DMS 273 (cell line): ENCODE measurements around the gene EEA1.

Experiments
- DNase-seq: peaks from one replicate; lab custom pipeline; 2025; ENCODE audit not compliant: unreplicated experiment; lab: John Stamatoyannopoulos, UW

EEA1 gene

DNA sequence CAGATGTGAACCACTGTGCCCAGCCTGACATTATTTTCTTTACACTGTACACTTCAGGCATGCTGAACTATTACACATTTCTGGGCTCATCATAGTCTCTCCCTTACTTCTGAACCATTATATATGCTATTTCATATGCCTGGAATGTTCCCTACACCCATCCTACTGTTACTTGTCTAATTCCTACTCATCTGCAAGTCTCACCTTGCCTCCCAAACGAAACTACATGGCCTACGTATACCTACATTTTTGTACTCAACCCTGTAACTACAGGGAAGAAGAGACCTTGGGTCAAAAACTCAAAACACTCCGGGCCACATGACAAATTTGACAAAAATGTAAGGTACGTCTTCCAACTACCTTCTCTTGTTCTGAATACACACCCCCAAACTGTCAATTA is 9.5 kb upstream of the EEA1 start:
- DNase-seq: no peak

DNA sequence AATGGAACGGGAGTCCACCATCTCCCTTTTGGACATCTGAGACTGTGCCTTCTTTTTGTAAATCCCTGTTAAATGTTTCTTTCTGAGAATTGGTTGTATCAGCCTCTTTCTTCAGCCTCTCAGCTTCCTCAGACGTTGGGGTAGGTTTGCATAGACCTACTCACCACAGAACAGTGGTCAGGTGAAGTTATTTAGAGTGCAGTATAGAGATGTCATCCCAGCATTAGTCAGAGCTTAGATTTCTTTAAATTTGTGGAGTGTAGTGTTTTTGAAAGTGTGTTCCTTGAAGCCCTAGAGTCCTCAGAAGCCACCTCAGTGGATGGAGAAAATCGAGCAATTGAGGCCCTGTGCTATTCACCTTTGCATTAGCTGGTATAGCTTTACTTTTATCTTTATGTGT is 8.9 kb upstream of the EEA1 start:
- DNase-seq: no peak

- DNase-seq: no peak
Measured at GRCh38 chr12:92933606-92934005, 4.5 kb upstream of the EEA1 start.

GRCh38 chr12:92930421-92930820 is 1.3 kb upstream of the EEA1 start:
- no peak for DNase-seq

DNA sequence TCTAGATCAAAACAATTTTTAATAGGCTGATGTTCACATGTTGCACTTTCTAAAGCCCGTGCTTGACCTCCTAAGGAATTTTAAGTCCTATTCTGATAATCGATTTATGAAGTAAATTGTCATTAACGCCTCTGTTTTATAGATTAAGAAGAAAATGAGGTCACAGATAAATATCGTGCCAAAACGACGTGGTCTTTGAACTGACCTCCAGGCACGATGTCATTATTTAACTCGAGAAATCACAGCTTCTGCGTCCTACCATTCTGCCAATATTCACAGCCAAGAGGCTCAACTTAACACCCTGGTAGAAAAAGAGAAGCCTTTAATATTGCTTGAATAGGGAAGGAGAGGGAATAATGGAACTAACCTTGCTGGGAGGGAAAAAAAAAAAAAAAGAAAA is 888 bp upstream of the EEA1 start:
- peak; percentile 17 for DNase-seq

GRCh38 chr12:92928421-92928961 is 604 bp downstream of the EEA1 start:
- DNase-seq: peak; percentile 56

- peak; percentile 21 for DNase-seq
Measured at GRCh38 chr12:92927436-92928281, 1.4 kb downstream of the EEA1 start.

- peak; percentile 57 for DNase-seq
Measured at GRCh38 chr12:92927055-92927435, 2.0 kb downstream of the EEA1 start.

- DNase-seq: no peak
Measured at GRCh38 chr12:92926549-92926948, 2.5 kb downstream of the EEA1 start.

- no peak for DNase-seq
Measured at GRCh38 chr12:92921877-92922276, 7.2 kb downstream of the EEA1 start.

DNA sequence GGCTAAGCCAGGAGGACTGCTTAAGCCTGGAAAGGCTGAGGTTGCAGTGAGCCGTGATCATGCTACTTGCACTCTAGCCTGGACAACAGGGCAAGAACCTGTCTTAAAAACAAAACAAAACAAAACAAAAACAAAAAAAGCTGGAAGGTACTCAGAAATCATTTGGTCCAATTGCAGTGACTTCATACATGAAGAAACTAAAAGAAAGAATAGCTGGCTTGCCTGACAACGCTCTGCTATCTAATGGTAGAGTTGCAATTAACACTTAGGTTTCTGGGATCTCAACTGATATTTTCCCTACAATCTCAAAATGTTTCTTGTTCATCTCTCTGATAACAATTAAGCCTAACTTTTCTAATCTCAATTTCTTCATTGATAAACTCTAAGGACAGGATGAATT is 13.7 kb downstream of the EEA1 start:
- DNase-seq: no peak

- DNase-seq: no peak
Measured at GRCh38 chr12:92914170-92914569, 14.9 kb downstream of the EEA1 start.

DNA sequence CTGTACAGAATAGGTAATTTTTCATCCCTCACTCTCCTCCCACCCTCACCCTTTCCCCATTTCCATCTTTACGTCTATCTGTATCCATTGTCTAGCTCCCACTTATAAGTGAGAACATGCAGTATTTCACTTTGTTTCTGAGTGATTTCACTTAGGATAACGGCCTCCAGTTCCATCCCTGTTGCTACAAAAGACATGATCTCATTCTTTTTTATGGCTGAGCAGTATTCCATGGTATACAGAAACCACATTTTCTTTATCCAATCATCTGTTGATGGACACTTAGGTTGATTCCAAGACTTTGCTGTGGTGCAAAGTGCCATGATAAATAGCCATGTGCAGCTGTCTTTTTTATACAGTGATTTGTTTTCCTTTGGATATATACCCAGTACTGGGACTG is 16.4 kb downstream of the EEA1 start:
- no peak for DNase-seq

DNA sequence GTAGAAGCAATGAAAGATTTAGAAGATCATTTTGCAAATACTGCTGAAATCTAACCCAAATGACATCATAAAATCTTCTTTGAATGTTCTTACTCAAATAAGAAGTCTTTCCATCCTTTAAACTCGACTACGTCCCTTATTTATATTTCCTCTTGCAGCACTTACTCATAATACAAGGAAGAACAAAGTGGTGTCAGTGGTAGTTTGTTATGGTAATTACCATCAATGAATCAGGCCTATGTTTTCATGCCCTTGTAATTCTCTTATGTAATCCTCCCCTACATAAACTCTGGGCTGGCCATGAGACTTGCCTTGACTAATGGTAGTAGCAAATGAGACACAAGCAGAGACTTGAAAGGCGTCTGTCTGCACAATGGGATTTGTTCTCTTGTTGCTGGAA is 17.0 kb downstream of the EEA1 start:
- DNase-seq: no peak

- DNase-seq: no peak
Measured at GRCh38 chr12:92911339-92911738, 17.8 kb downstream of the EEA1 start.

GRCh38 chr12:92908108-92908507 is 21.0 kb downstream of the EEA1 start:
- DNase-seq: no peak

DNA sequence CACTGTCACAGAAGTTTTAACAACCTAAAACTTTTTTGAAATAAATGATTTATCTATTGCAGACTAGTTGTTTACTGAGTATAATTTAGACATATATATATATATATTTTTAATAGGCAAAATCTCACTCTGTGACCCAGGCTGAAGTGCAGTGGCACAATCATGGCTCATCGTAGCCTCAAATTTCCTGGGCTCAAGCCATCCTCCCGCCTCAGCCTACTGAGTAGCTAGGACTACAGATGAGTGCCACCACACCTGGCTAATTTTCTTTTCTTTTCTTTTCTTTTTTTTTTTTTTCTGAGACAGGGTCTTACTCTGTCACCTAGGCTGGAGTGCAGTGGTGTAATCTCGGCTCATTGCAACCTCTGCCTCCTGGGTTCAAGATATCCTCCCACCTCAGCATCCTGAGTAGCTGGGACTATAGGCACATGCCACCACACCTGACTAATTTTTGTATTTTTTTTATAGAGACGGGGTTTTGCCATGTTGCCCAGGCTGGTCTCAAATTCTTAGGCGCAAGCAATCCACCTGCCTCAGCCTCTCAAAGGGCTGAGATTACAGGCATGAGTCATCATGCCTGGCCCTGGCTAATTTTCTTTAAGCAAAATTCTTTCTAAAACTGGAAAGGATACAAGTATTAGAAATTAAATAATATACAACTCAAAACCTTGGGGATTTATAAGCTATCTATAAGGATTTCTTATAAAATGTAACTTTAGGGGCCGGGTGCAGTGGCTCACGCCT is 23.1 kb downstream of the EEA1 start:
- DNase-seq: no peak

DNA sequence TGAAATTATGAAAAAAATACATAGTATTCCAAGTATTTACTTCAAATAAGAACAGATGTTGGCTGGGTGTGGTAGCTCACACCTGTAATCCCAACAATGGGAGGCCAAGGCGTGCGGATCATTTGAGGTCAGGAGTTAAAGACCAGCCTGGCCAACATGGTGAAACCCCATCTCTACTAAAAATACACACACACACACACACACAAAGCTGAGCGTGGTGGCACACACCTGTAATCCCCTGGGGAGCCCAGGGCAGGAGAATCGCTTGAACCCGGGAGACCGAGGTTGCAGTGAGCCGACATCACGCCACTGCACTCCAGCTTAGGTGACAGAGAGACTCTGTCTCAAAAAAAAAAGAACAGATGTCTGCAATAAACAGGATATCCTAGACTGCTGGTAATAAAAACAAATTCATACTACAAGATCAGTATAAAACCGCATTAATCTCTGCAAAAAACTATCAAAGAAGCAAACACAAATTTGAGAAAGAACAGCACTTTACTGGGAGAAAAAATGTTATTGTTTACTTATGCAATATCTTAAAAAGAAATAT is 23.8 kb downstream of the EEA1 start:
- no peak for DNase-seq

- no peak for DNase-seq
Measured at GRCh38 chr12:92900941-92901340, 28.2 kb downstream of the EEA1 start.

- DNase-seq: peak; percentile 20
Measured at GRCh38 chr12:92899386-92900001, 29.6 kb downstream of the EEA1 start.

GRCh38 chr12:92898755-92899154 is 30.3 kb downstream of the EEA1 start:
- DNase-seq: no peak
